GM12892 (cell line): ENCODE measurements around the gene MAT2B.

Experiments used
- POLR2A ChIP-seq: IDR thresholded peaks from 2 replicates; pipeline ENCODE4 v1.6.1; 2011; ENCODE audit warnings: low read depth, low read length, control low read depth
- POLR2AphosphoS5 ChIP-seq: IDR thresholded peaks from 2 replicates; pipeline ENCODE4 v1.6.1; 2011; ENCODE audit warnings: low read depth, low read length, control low read depth
- TAF1 ChIP-seq: IDR thresholded peaks from 2 replicates; pipeline ENCODE4 v1.6.1; 2011; ENCODE audit warnings: low read depth, mild to moderate bottlenecking, control low read depth, low read length, borderline replicate concordance

GRCh38 chr5:163489745-163490075, 15.7 kb upstream of the MAT2B start:
- TF ChIP-seq TAF1 (no peak), POLR2AphosphoS5 (no peak), POLR2A (no peak)
